SK-N-SH treated with all-trans-retinoic acid at 6 μM for 48 hours (cell line): ENCODE data around the gene PPP2R3B.

Source experiments
- ARNTL ChIP-seq: fragments of 450-650 bp; formaldehyde crosslinking; IDR thresholded peaks from 2 replicates; pipeline ENCODE4 v1.5.0; 2020; ENCODE audit warnings: low read depth, mild to moderate bottlenecking, moderate library complexity, borderline replicate concordance
- CSRNP3 ChIP-seq: fragments of 250-450 bp; sonication (Bioruptor Pico); IDR thresholded peaks from 2 replicates; pipeline ENCODE4 v1.5.1; 2021; ENCODE audit warnings: mild to moderate bottlenecking, moderate library complexity
- PATZ1 ChIP-seq: fragments of 250-450 bp; sonication (Bioruptor Pico); IDR thresholded peaks from 2 replicates; pipeline ENCODE4 v1.8.0; 2020; ENCODE audit warnings: mild to moderate bottlenecking, moderate library complexity, borderline replicate concordance
- POU6F1 ChIP-seq: fragments of 250-450 bp; sonication (Bioruptor Pico); IDR thresholded peaks from 2 replicates; pipeline ENCODE4 v1.8.0; 2021; ENCODE audit warnings: low read depth, mild to moderate bottlenecking, moderate library complexity, borderline replicate concordance
- PPARA ChIP-seq: fragments of 250-450 bp; sonication (Bioruptor Pico); IDR thresholded peaks from 2 replicates; pipeline ENCODE4 v1.5.0; 2020; ENCODE audit warnings: mild to moderate bottlenecking, borderline replicate concordance
- SNAI2 ChIP-seq: fragments of 250-450 bp; sonication (Bioruptor Pico); IDR thresholded peaks from 2 replicates; pipeline ENCODE4 v1.5.0; 2020; ENCODE audit warnings: mild to moderate bottlenecking, moderate library complexity
- ZFP30 ChIP-seq: fragments of 450-650 bp; formaldehyde crosslinking; IDR thresholded peaks from 2 replicates; pipeline ENCODE4 v1.5.0; 2022; ENCODE audit warnings: mild to moderate bottlenecking, moderate library complexity

GRCh38 chrX:387729-388128 lies 1.0 kb upstream of the PPP2R3B start:
- TF ChIP-seq PPARA (CRISPR knock-in tag) (no peak), CSRNP3 (CRISPR knock-in tag) (no peak), ZFP30 (no peak), POU6F1 (CRISPR knock-in tag) (no peak), PATZ1 (no peak), SNAI2 (no peak), ARNTL (CRISPR knock-in tag) (no peak)
